K562 (cell line): ENCODE measurements around the gene HEXIM1. TPM values are rescaled to one million over a fixed set of nuclear protein-coding genes. Genes with fewer than 3 reads are reported as not detected.

Experiments used
- CBFA2T2 ChIP-seq: fragments of 450-650 bp; conservative IDR thresholded peaks from 2 replicates; pipeline ENCODE4 v1.6.1; 2017; ENCODE audit warnings: mild to moderate bottlenecking
- CEBPG ChIP-seq, 3 experiments: fragments of 200-800 bp in 1 of 3; sonication (Bioruptor generic) in 1 of 3; sonication (generic) in 1 of 3; formaldehyde crosslinking in 1 of 3; IDR thresholded peaks in 2 of 3; conservative IDR thresholded peaks in 1 of 3; 2 replicates each; pipeline versions ENCODE4 v1.6.1 to v1.8.0; 2016 to 2022; ENCODE audit warnings: missing compliant biosample characterization in 2 of 3, missing genetic modification characterization in 2 of 3, mild to moderate bottlenecking in 1 of 3, missing genetic modification reagents in 1 of 3
- CUX1 ChIP-seq: fragments of 200-800 bp; sonication (Bioruptor generic); IDR thresholded peaks from 2 replicates; pipeline ENCODE4 v1.6.1; 2016; ENCODE audit warnings: missing genetic modification characterization, missing compliant biosample characterization
- ERF ChIP-seq: fragments of 450-650 bp; formaldehyde crosslinking; IDR thresholded peaks from 2 replicates; pipeline ENCODE4 v1.4.0; 2020; ENCODE audit warnings: mild to moderate bottlenecking, mixed read lengths
- FOXP1 ChIP-seq: sonication (generic); formaldehyde crosslinking; IDR thresholded peaks from 2 replicates; pipeline ENCODE4 v1.8.0; 2022; ENCODE audit warnings: mild to moderate bottlenecking, missing genetic modification reagents
- GTF2F1 ChIP-seq: IDR thresholded peaks from 2 replicates; pipeline ENCODE4 v1.6.1; 2011; ENCODE audit warnings: low read depth, low read length, improper control_type of control experiment
- IRF9 ChIP-seq: fragments of 450-650 bp; IDR thresholded peaks from 2 replicates; pipeline ENCODE4 v1.6.1; 2016; ENCODE audit warnings: missing biosample characterization, missing genetic modification characterization
- KLF10 ChIP-seq: fragments of 250-450 bp; sonication (Bioruptor Pico); IDR thresholded peaks from 2 replicates; pipeline ENCODE4 v1.6.1; 2021; ENCODE audit warnings: matching md5 sums
- KLF6 ChIP-seq: fragments of 250-450 bp; sonication (Bioruptor Pico); IDR thresholded peaks from 2 replicates; pipeline ENCODE4 v1.4.0; 2020; ENCODE audit warnings: mild to moderate bottlenecking, moderate library complexity, borderline replicate concordance
- PHF20 ChIP-seq: fragments of 450-650 bp; IDR thresholded peaks from 2 replicates; pipeline ENCODE4 v1.6.1; 2018; ENCODE audit not compliant: partially characterized antibody
- RBM25 ChIP-seq: fragments of 200-400 bp; formaldehyde crosslinking; IDR thresholded peaks from 2 replicates; pipeline ENCODE4 v1.6.1; 2018; ENCODE audit warnings: low read length, low read depth, moderate library complexity; ENCODE audit not compliant: severe bottlenecking
- SMAD1 ChIP-seq: fragments of 150-350 bp; IDR thresholded peaks from 2 replicates; pipeline ENCODE4 v1.6.1; 2014; ENCODE audit warnings: low read length, low read depth; ENCODE audit not compliant: partially characterized antibody
- SMARCA5 ChIP-seq: fragments of 450-650 bp; IDR thresholded peaks from 2 replicates; pipeline ENCODE4 v1.6.1; 2016
- SNAPC5 ChIP-seq: fragments of 250-450 bp; sonication (Bioruptor Pico); IDR thresholded peaks from 2 replicates; pipeline ENCODE4 v1.8.0; 2021; ENCODE audit warnings: moderate library complexity, mild to moderate bottlenecking, inconsistent platforms
- YY1 ChIP-seq, 3 experiments: IDR thresholded peaks; 2 replicates each; pipeline ENCODE4 v1.6.1; 2011; ENCODE audit warnings: low read length in 2 of 3, mild to moderate bottlenecking in 2 of 3, moderate library complexity in 2 of 3, borderline replicate concordance in 1 of 3, control low read depth in 1 of 3, low read depth in 1 of 3; ENCODE audit not compliant: insufficient read depth in 3 of 3, insufficient replicate concordance in 2 of 3, control insufficient read depth in 1 of 3, insufficient read length in 1 of 3; ENCODE audit errors: extremely low read depth in 1 of 3
- ZNF217 ChIP-seq: sonication (generic); formaldehyde crosslinking; IDR thresholded peaks from 2 replicates; pipeline ENCODE4 v1.8.0; 2022; ENCODE audit warnings: mild to moderate bottlenecking, missing genetic modification reagents
- ZNF347 ChIP-seq: fragments of 450-650 bp; formaldehyde crosslinking; IDR thresholded peaks from 2 replicates; pipeline ENCODE4 v1.4.0; 2020; ENCODE audit warnings: low read depth, mild to moderate bottlenecking, moderate library complexity
- ZNF444 ChIP-seq: fragments of 250-450 bp; sonication (Bioruptor Pico); IDR thresholded peaks from 2 replicates; pipeline ENCODE4 v1.4.0; 2020; ENCODE audit warnings: mild to moderate bottlenecking, moderate library complexity
- ZNF445 ChIP-seq: fragments of 250-450 bp; sonication (Bioruptor Pico); IDR thresholded peaks from 2 replicates; pipeline ENCODE4 v1.4.0; 2020; ENCODE audit warnings: low read depth, mild to moderate bottlenecking, moderate library complexity
- ZNF740 ChIP-seq, 3 experiments: fragments of 200-800 bp in 1 of 3; sonication (Bioruptor generic) in 1 of 3; sonication (generic) in 1 of 3; formaldehyde crosslinking in 1 of 3; IDR thresholded peaks; 2 replicates each; pipeline versions ENCODE4 v1.6.1 to v1.8.0; 2016 to 2022; ENCODE audit warnings: mild to moderate bottlenecking in 2 of 3, missing compliant biosample characterization in 2 of 3, missing genetic modification characterization in 2 of 3, missing genetic modification reagents in 1 of 3
- ZNF77 ChIP-seq: fragments of 250-450 bp; sonication (Bioruptor Pico); IDR thresholded peaks from 2 replicates; pipeline ENCODE4 v1.5.0; 2020
- polyA plus RNA-seq, 8 experiments: library from polyadenylated mRNA; depleted of rRNA in 4 of 8; stranded (reverse) in 5 of 8; unstranded in 3 of 8; fragments of >200 nt; fragmentation: Nextera tagmentation in 2 of 8; fragmentation: Illumina TruSeq in 1 of 8; extraction: Ambion mirVana in 2 of 8; extraction: Trizol in 1 of 8; gene quantifications; 2 replicates each; pipeline versions ENCODE4 v1.2.1 to v1.2.3, GENCODE V29; 2011 to 2014; ENCODE audit warnings: inconsistent platforms in 1 of 8, missing spikeins in 1 of 8
- total RNA-seq, 7 experiments: library from RNA; depleted of rRNA in 6 of 7; stranded (reverse); fragments of >200 nt in 6 of 7; fragmentation: Illumina TruSeq in 2 of 7; extraction: Trizol in 2 of 7; gene quantifications; 2 replicates each; pipeline versions ENCODE4 v1.2.1 to v1.2.3, GENCODE V29; 2011 to 2021; ENCODE audit warnings: low replicate concordance in 1 of 7

Gene HEXIM1
- total and polyA plus RNA-seq, 9 of the 15 experiments (the other 6 are each of a cell fraction or from before 2014, with no cell fraction given): 1.4 to 28.3 (median 9.1) TPM

- no peak for TF ChIP-seq FOXP1 (CRISPR knock-in tag)
- no peak for TF ChIP-seq ZNF444 (CRISPR knock-in tag)
- TF ChIP-seq ZNF740 (CRISPR knock-in tag; IDR thresholded peaks at IDR 0.05): no peak
- no peak for TF ChIP-seq ZNF740 (tag; IDR thresholded peaks at IDR 0.05)
- TF ChIP-seq KLF6: no peak
- TF ChIP-seq SMAD1: no peak
- peak; percentile 55; the same call in 1 of the 2 replicates for TF ChIP-seq SMARCA5
- no peak for TF ChIP-seq GTF2F1
- no peak for TF ChIP-seq CEBPG (CRISPR knock-in tag; IDR thresholded peaks at IDR 0.05)
- no peak for TF ChIP-seq CEBPG (tag; conservative IDR thresholded peaks at IDR 0.05 in 1 of 2, IDR thresholded peaks at IDR 0.05 in 1 of 2)
- TF ChIP-seq PHF20: peak; percentile 16
- no peak for TF ChIP-seq ZNF445 (CRISPR knock-in tag)
- TF ChIP-seq CUX1 (CRISPR knock-in tag): no peak
- TF ChIP-seq ZNF347 (CRISPR knock-in tag): no peak
- no peak for TF ChIP-seq CBFA2T2
- TF ChIP-seq ERF (CRISPR knock-in tag): no peak
- TF ChIP-seq ZNF217 (CRISPR knock-in tag): no peak
- no peak for TF ChIP-seq KLF10 (CRISPR knock-in tag)
- TF ChIP-seq ZNF77: no peak
- no peak for TF ChIP-seq SNAPC5 (CRISPR knock-in tag)
- TF ChIP-seq RBM25: peak; percentile 77
- TF ChIP-seq IRF9: no peak
- no peak for TF ChIP-seq YY1 (IDR thresholded peaks at IDR 0.05; ENCODE audit: borderline replicate concordance in 1 of 3, control insufficient read depth in 1 of 3, extremely low read depth in 1 of 3, insufficient read depth in 3 of 3, insufficient read length in 1 of 3, insufficient replicate concordance in 2 of 3, low read depth in 1 of 3, low read length in 2 of 3)
Observed at GRCh38 chr17:45125509-45125908, 22.8 kb upstream of the HEXIM1 start (continued).
